ENCODE data around the gene SRGAP3. TPM values are rescaled to one million over a fixed set of nuclear protein-coding genes. Genes with fewer than 3 reads are reported as not detected.
A peak's percentile ranks its signal among the peaks of the same experiment; 100 is the strongest.

SRGAP3 gene
- total and polyA plus RNA-seq, 2 donors (not counting 1 experiment from before 2014, with no cell fraction given): 0.92 to 12.4 TPM

GRCh38 chr3:9098716-9099675, 150.4 kb downstream of the SRGAP3 start:
- DNase-seq (ENCODE audit: low read depth in 2 of 2): no peak
- H3K4me1 ChIP-seq (ENCODE audit: control insufficient read depth, extremely low read depth, insufficient read depth, low read length): no peaks in the 10 kb centered on the region
- no peaks in the 10 kb centered on the region for H4K20me1 ChIP-seq (ENCODE audit: control insufficient read depth, extremely low read depth, insufficient read depth, low read length)
- no peaks in the 10 kb centered on the region for H3K27me3 ChIP-seq (ENCODE audit: control insufficient read depth, insufficient read depth, low read length)
- H3K4me3 ChIP-seq (replicated peaks in 1 of 4; ENCODE audit: control extremely low read depth in 1 of 4, insufficient read depth in 1 of 4, low read depth in 3 of 4, low read length in 4 of 4): no peak overlapping the region
- TF ChIP-seq CTCF (conservative IDR thresholded peaks at IDR 0.05 in 1 of 2, IDR thresholded peaks at IDR 0.05 in 1 of 2; ENCODE audit: low read depth in 1 of 2, low read length in 2 of 2) (no peak), EZH2 (IDR thresholded peaks at IDR 0.05; ENCODE audit: low read length, missing control alignments) (no peak)
- H3K9me3 ChIP-seq (ENCODE audit: control insufficient read depth, insufficient read depth, low read depth, low read length): no peaks in the 10 kb centered on the region
- no peak overlapping the region for H3K27ac ChIP-seq (ENCODE audit: insufficient read depth, low read length)
- H3K36me3 ChIP-seq (ENCODE audit: control insufficient read depth, insufficient read depth, low read length): no peaks in the 10 kb centered on the region
- H3K9ac ChIP-seq (ENCODE audit: insufficient read depth, low read length): no peak overlapping the region
- H2AFZ ChIP-seq (ENCODE audit: low read length): no peak overlapping the region
- no peak overlapping the region for H3K4me2 ChIP-seq (ENCODE audit: extremely low read depth, insufficient read depth, low read length)
- no peaks in the 10 kb centered on the region for H3K79me2 ChIP-seq (ENCODE audit: control insufficient read depth, insufficient read depth, low read length)

GRCh38 chr3:9097495-9097894, 152.0 kb downstream of the SRGAP3 start:
- no peaks in the 10 kb centered on the region for H3K4me1 ChIP-seq (ENCODE audit: control insufficient read depth, extremely low read depth, insufficient read depth, low read length)
- H3K4me3 ChIP-seq (replicated peaks in 1 of 4; ENCODE audit: control extremely low read depth in 1 of 4, insufficient read depth in 1 of 4, low read depth in 3 of 4, low read length in 4 of 4): no peak overlapping the region
- no peak overlapping the region for H3K9ac ChIP-seq (ENCODE audit: insufficient read depth, low read length)
- TF ChIP-seq EZH2 (IDR thresholded peaks at IDR 0.05; ENCODE audit: low read length, missing control alignments) (no peak), CTCF (conservative IDR thresholded peaks at IDR 0.05 in 1 of 2, IDR thresholded peaks at IDR 0.05 in 1 of 2; ENCODE audit: low read depth in 1 of 2, low read length in 2 of 2) (no peak)
- no peak for DNase-seq (ENCODE audit: low read depth in 2 of 2)
- no peaks in the 10 kb centered on the region for H3K9me3 ChIP-seq (ENCODE audit: control insufficient read depth, insufficient read depth, low read depth, low read length)
- H2AFZ ChIP-seq (ENCODE audit: low read length): no peak overlapping the region
- no peaks in the 10 kb centered on the region for H3K79me2 ChIP-seq (ENCODE audit: control insufficient read depth, insufficient read depth, low read length)
- no peaks in the 10 kb centered on the region for H3K27me3 ChIP-seq (ENCODE audit: control insufficient read depth, insufficient read depth, low read length)
- H3K36me3 ChIP-seq (ENCODE audit: control insufficient read depth, insufficient read depth, low read length): no peaks in the 10 kb centered on the region
- no peaks in the 10 kb centered on the region for H4K20me1 ChIP-seq (ENCODE audit: control insufficient read depth, extremely low read depth, insufficient read depth, low read length)
- no peak overlapping the region for H3K4me2 ChIP-seq (ENCODE audit: extremely low read depth, insufficient read depth, low read length)
- no peak overlapping the region for H3K27ac ChIP-seq (ENCODE audit: insufficient read depth, low read length)

- Histone ChIP-seq H4K20me1 (ENCODE audit: control insufficient read depth, extremely low read depth, insufficient read depth, low read length) (no peaks in the 10 kb centered on the region), H3K27me3 (ENCODE audit: control insufficient read depth, insufficient read depth, low read length) (no peaks in the 10 kb centered on the region), H3K4me3 (replicated peaks in 1 of 4; ENCODE audit: control extremely low read depth in 1 of 4, insufficient read depth in 1 of 4, low read depth in 3 of 4, low read length in 4 of 4) (no peak overlapping the region), H3K36me3 (ENCODE audit: control insufficient read depth, insufficient read depth, low read length) (no peaks in the 10 kb centered on the region), H3K9me3 (ENCODE audit: control insufficient read depth, insufficient read depth, low read depth, low read length) (no peaks in the 10 kb centered on the region), H3K4me1 (ENCODE audit: control insufficient read depth, extremely low read depth, insufficient read depth, low read length) (no peaks in the 10 kb centered on the region), H3K9ac (ENCODE audit: insufficient read depth, low read length) (no peak overlapping the region), H3K4me2 (ENCODE audit: extremely low read depth, insufficient read depth, low read length) (no peak overlapping the region), H3K27ac (ENCODE audit: insufficient read depth, low read length) (no peak overlapping the region), H3K79me2 (ENCODE audit: control insufficient read depth, insufficient read depth, low read length) (no peaks in the 10 kb centered on the region), H2AFZ (ENCODE audit: low read length) (no peak overlapping the region)
- no peak for TF ChIP-seq EZH2 (IDR thresholded peaks at IDR 0.05; ENCODE audit: low read length, missing control alignments)
- no peak for TF ChIP-seq CTCF (conservative IDR thresholded peaks at IDR 0.05 in 1 of 2, IDR thresholded peaks at IDR 0.05 in 1 of 2; ENCODE audit: low read depth in 1 of 2, low read length in 2 of 2)
- peak in 1 of 2 donors; percentile 17 for DNase-seq (ENCODE audit: low read depth in 2 of 2)
Observed at GRCh38 chr3:9091486-9092235, 157.8 kb downstream of the SRGAP3 start.
